Measurements from ENCODE around the gene SOCS1. TPM values are rescaled to one million over a fixed set of nuclear protein-coding genes. Genes with fewer than 3 reads are reported as not detected.
"Not testable (repeated sequence)": the region's sequence is repeated elsewhere in the genome, so short reads cannot be mapped to it uniquely, and the experiment has no call there.

Gene SOCS1
- total RNA-seq, 1 donor from 2014 or later = 0.79 TPM

DNA sequence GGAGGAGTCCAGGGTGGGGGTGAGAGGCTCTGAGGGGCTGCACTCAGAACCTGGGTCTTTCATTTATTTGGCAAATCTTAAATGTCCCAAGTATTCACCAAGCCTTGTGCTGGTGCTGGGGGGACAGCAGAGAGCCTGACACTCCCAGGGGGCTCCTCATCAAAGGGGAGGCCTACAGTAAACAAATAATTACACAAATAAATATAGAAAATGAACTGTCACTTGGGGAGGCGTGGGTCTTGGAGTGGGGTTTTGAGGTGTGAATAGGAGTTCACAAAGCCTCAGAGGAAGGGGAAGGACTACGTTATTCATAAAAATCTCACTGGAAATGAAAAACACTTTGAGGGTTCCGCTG is 40.3 kb upstream of the SOCS1 start:
- TF ChIP-seq CTCF (IDR thresholded peaks at IDR 0.05; ENCODE audit: insufficient read depth, low read length, severe bottlenecking) = no peak
- FAIRE-seq = no peak
- no peak for DNase-seq (ENCODE audit: low read depth)
- Histone ChIP-seq H3K27me3 (ENCODE audit: control insufficient read depth, insufficient read depth, low read length) (no peaks in the 10 kb centered on the region), H3K4me3 (ENCODE audit: low read depth, low read length) (no peak overlapping the region), H3K36me3 (ENCODE audit: control insufficient read depth, insufficient read depth, low read length) (no peaks in the 10 kb centered on the region)

DNA sequence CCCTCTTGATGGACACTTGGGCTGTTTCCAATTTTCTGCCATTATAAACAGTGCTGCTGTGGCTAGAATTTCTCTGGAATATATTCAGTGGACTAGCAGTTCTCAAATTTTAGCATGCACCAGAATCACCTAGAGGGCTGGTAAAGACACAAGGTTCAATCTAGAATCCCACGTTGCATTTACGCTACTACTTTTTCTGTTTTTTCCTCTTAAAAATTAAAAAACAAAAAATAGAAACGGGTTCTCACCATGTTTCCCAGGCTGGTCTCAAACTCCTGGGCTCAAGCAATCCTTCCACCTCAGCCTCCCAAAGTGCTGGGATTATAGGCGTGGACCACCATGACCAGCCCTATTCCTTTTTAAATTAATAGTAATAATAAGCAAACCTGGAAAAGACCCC is 39.7 kb upstream of the SOCS1 start:
- no peak for TF ChIP-seq CTCF (IDR thresholded peaks at IDR 0.05; ENCODE audit: insufficient read depth, low read length, severe bottlenecking)
- Histone ChIP-seq H3K27me3 (ENCODE audit: control insufficient read depth, insufficient read depth, low read length) (peaks cover 2% of the 10 kb centered on the region), H3K36me3 (ENCODE audit: control insufficient read depth, insufficient read depth, low read length) (no peaks in the 10 kb centered on the region), H3K4me3 (ENCODE audit: low read depth, low read length) (no peak overlapping the region)
- no peak for FAIRE-seq
- no peak for DNase-seq (ENCODE audit: low read depth)

- FAIRE-seq = no peak
Observed at GRCh38 chr16:11292076-11292748, 36.2 kb upstream of the SOCS1 start.

DNA sequence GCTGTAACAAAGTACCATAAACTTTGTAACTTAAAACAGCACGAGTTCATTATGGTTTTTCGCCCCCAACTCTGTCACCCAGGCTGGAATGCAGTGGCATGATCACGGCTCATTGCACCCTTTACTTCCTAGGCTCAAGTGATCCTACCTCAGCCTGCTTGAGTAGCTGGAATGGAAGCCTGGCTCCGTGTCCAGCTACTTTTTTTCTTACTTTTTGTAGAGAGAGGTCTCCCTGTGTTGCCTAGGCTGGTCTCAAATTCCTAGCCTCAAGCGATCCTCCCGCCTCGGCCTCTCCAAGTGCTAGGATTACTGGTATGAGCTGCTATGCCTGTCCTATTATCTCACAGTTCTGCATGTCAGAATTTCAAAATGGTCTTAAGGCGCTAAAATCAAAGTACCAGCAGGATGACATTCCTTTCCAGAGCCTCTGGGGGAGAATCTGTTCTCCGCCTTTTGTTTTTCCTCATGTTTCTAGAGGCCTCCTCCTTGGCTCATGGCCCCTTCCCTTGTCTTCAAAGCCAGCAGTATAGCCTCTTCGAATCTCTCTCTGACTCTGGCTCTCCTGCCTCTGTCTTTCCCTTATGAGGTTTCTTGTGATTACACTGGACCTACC is 35.2 kb upstream of the SOCS1 start:
- no peak for TF ChIP-seq CTCF (IDR thresholded peaks at IDR 0.05; ENCODE audit: insufficient read depth, low read length, severe bottlenecking)
- H3K27me3 ChIP-seq (ENCODE audit: control insufficient read depth, insufficient read depth, low read length) = peaks cover 8% of the 10 kb centered on the region
- no peak for FAIRE-seq
- H3K4me3 ChIP-seq (ENCODE audit: low read depth, low read length) = no peak overlapping the region
- DNase-seq (ENCODE audit: low read depth) = no peak
- no peaks in the 10 kb centered on the region for H3K36me3 ChIP-seq (ENCODE audit: control insufficient read depth, insufficient read depth, low read length)

More at GRCh38 chr16:11292076-11292748, 36.2 kb upstream of the SOCS1 start:
- Histone ChIP-seq H3K4me3 (ENCODE audit: low read depth, low read length) (no peak overlapping the region), H3K27me3 (ENCODE audit: control insufficient read depth, insufficient read depth, low read length) (peaks cover 8% of the 10 kb centered on the region), H3K36me3 (ENCODE audit: control insufficient read depth, insufficient read depth, low read length) (no peaks in the 10 kb centered on the region)
- no peak for TF ChIP-seq CTCF (IDR thresholded peaks at IDR 0.05; ENCODE audit: insufficient read depth, low read length, severe bottlenecking)
- DNase-seq (ENCODE audit: low read depth) = no peak

- Histone ChIP-seq H3K4me3 (ENCODE audit: low read depth, low read length) (no peak overlapping the region), H3K27me3 (ENCODE audit: control insufficient read depth, insufficient read depth, low read length) (peaks cover 8% of the 10 kb centered on the region), H3K36me3 (ENCODE audit: control insufficient read depth, insufficient read depth, low read length) (no peaks in the 10 kb centered on the region)
- FAIRE-seq (no peak), DNase-seq (ENCODE audit: low read depth) (no peak)
- no peak for TF ChIP-seq CTCF (IDR thresholded peaks at IDR 0.05; ENCODE audit: insufficient read depth, low read length, severe bottlenecking)
Observed at GRCh38 chr16:11290102-11290893, 34.3 kb upstream of the SOCS1 start.

DNA sequence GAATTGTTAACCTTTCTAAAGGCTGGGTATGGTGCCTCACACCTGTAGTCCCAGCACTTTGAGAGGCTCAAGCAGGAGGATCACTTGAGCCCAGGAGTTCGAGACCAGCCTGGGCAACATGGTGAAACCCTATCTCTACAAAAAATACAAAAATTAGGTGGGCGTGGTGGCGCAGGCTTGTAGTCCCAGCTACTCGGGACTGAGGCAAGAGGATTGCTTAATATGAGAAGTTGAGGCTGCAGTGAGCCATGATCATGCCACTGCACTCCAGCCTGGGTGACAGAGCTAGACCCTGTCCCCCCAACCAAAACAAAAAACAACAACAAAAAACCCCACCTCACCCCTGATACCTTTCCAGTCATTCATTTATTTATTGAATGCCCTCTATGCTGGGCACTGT is 33.7 kb upstream of the SOCS1 start:
- not testable (repeated sequence) for H3K4me3 ChIP-seq (ENCODE audit: low read depth, low read length); H3K27me3 ChIP-seq (ENCODE audit: control insufficient read depth, insufficient read depth, low read length); FAIRE-seq; DNase-seq (ENCODE audit: low read depth); H3K36me3 ChIP-seq (ENCODE audit: control insufficient read depth, insufficient read depth, low read length)
